ENCODE results near the gene MYO3B. TPM values are rescaled to one million over a fixed set of nuclear protein-coding genes. Genes with fewer than 3 reads are reported as not detected.
"Not testable (repeated sequence)": the region's sequence is repeated elsewhere in the genome, so short reads cannot be mapped to it uniquely, and the experiment has no call there.

The MYO3B gene
- total RNA-seq, 4 donors from 2014 or later, result 0.34 to 0.95 (median 0.89) TPM

DNA sequence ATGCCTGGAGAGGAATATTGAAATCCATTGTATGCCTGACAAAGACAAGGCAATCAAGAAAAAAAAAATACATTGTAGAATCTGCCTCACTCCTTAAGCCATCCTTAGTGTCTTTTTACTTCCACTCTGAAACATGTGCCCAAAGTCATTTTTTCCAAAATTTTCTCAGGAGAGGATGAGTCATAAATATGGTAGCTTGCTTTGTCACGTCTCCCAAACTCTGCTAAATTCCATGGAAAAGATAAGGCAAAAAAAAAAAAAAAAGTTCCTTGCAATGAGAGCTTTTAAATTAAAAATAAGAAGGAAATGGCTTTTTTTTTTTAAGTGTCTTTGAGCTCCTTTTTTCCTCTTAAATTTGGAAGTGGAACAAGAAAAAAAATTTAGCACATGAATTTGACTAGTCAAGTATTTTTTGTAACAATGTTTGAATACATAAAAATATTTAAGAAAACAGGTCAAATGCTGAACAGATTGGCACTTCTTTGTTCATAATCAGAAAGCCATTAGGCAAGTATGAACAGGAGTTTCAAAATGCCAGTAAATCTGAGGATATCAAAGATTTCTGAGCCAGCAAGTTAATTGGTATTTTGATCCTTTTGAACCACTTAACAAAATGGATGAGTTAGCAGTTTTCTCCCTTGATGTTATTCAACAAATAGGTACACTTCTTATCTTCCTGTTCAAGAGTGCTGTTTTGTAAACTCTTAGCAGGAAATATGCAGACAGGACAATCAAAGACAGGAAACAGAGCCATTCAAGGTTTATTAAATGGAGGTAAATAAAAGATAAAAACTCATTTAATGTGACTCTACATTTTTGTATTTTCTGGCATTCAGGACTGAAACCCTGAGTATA, 289.8 kb downstream of the MYO3B start:
- Histone ChIP-seq H3K4me1 (peaks cover 3% of the 10 kb centered on the region), H3K4me3 (no peak overlapping the region), H3K27ac (no peak overlapping the region), H3K9me3 (no peaks in the 10 kb centered on the region), H3K36me3 (no peaks in the 10 kb centered on the region), H3K27me3 (no peaks in the 10 kb centered on the region)
- DNase-seq (ENCODE audit: low spot score in 2 of 2), result no peak
- 14% methylated on average over 1 of the region's 1 CpG for WGBS
- TF ChIP-seq POLR2AphosphoS5 (IDR thresholded peaks at IDR 0.05) (no peak), CTCF (IDR thresholded peaks at IDR 0.05) (no peak), POLR2A (IDR thresholded peaks at IDR 0.05) (no peak), EP300 (IDR thresholded peaks at IDR 0.05) (no peak)

- 80% methylated on average over 4 of the region's 4 CpGs for WGBS
- no peaks in the 10 kb centered on the region for H3K36me3 ChIP-seq
- DNase-seq (ENCODE audit: low spot score in 2 of 2), result no peak
- peaks cover 3% of the 10 kb centered on the region for H3K4me1 ChIP-seq
- H3K4me3 ChIP-seq, result no peak overlapping the region
- no peak overlapping the region for H3K27ac ChIP-seq
- H3K27me3 ChIP-seq, result no peaks in the 10 kb centered on the region
- no peak for TF ChIP-seq CTCF (IDR thresholded peaks at IDR 0.05)
- no peak for TF ChIP-seq POLR2AphosphoS5 (IDR thresholded peaks at IDR 0.05)
- TF ChIP-seq POLR2A (IDR thresholded peaks at IDR 0.05), result no peak
- no peak for TF ChIP-seq EP300 (IDR thresholded peaks at IDR 0.05)
- no peaks in the 10 kb centered on the region for H3K9me3 ChIP-seq
Measured at GRCh38 chr2:170468557-170468956, 290.6 kb downstream of the MYO3B start.

- not testable (repeated sequence) for H3K9me3 ChIP-seq; H3K4me3 ChIP-seq; H3K36me3 ChIP-seq; DNase-seq (ENCODE audit: low spot score in 2 of 2); H3K27ac ChIP-seq; H3K4me1 ChIP-seq; H3K27me3 ChIP-seq
- WGBS, result 99% methylated on average over 4 of the region's 4 CpGs
Measured at GRCh38 chr2:170472498-170472897, 294.6 kb downstream of the MYO3B start.

GRCh38 chr2:170475878-170476277, 297.9 kb downstream of the MYO3B start:
- TF ChIP-seq EP300 (IDR thresholded peaks at IDR 0.05) (no peak), POLR2AphosphoS5 (IDR thresholded peaks at IDR 0.05) (no peak), POLR2A (IDR thresholded peaks at IDR 0.05) (no peak), CTCF (IDR thresholded peaks at IDR 0.05) (no peak)
- H3K27ac ChIP-seq, result no peak overlapping the region
- no peak overlapping the region for H3K4me3 ChIP-seq
- H3K9me3 ChIP-seq, result no peaks in the 10 kb centered on the region
- H3K36me3 ChIP-seq, result no peaks in the 10 kb centered on the region
- H3K27me3 ChIP-seq, result no peaks in the 10 kb centered on the region
- 76% methylated on average over 6 of the region's 6 CpGs for WGBS
- DNase-seq (ENCODE audit: low spot score in 2 of 2), result no peak
- H3K4me1 ChIP-seq, result no peaks in the 10 kb centered on the region

DNA sequence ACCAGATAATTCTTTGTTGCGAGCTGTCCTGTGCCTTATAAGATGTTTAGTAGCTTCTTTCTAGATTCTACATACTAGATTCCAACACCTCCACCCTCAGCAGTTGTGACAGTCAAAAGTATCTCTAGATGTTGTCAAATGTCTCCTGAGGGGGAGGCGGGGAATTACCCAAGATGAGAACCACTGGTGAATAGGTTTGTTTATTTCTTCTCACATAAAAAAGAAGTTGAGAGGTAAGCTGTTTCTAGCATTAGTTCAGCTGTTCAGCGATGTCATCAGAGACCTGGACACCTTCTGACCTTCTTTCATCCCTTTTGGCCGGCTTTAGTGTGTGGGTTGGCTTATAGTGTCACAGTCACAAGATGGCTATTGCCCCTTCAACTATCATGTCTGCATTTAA, 299.7 kb downstream of the MYO3B start:
- 70% methylated on average over 4 of the region's 4 CpGs for WGBS
- DNase-seq (ENCODE audit: low spot score in 2 of 2), result no peak

More for the DNA sequence above, 299.7 kb downstream of the MYO3B start:
- Histone ChIP-seq H3K27ac (no peak overlapping the region), H3K27me3 (no peaks in the 10 kb centered on the region), H3K4me1 (no peaks in the 10 kb centered on the region), H3K4me3 (no peak overlapping the region), H3K36me3 (no peaks in the 10 kb centered on the region), H3K9me3 (no peaks in the 10 kb centered on the region)
- TF ChIP-seq POLR2A (IDR thresholded peaks at IDR 0.05) (no peak), POLR2AphosphoS5 (IDR thresholded peaks at IDR 0.05) (no peak), EP300 (IDR thresholded peaks at IDR 0.05) (no peak), CTCF (IDR thresholded peaks at IDR 0.05) (no peak)
